NCI-H446 treated with DMSO at 0.1 percent for 48 hours (cell line): ENCODE data around the gene RDM1.
"Not testable (repeated sequence)": the region's sequence is repeated elsewhere in the genome, so short reads cannot be mapped to it uniquely, and the experiment has no call there.

Experiments
- DNase-seq: peaks from one replicate; lab custom pipeline; 2025; lab: John Stamatoyannopoulos, UW

The RDM1 gene, protein sequence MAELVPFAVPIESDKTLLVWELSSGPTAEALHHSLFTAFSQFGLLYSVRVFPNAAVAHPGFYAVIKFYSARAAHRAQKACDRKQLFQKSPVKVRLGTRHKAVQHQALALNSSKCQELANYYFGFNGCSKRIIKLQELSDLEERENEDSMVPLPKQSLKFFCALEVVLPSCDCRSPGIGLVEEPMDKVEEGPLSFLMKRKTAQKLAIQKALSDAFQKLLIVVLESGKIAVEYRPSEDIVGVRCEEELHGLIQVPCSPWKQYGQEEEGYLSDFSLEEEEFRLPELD

GRCh38 chr17:35930211-35931065, at the start of gene RDM1:
Gene RDM1, minus strand, starts transcription at chr17:35930773. Its CDS starts 46 bp downstream, at chr17:35930727.
- peak; percentile 29 for DNase-seq

DNA sequence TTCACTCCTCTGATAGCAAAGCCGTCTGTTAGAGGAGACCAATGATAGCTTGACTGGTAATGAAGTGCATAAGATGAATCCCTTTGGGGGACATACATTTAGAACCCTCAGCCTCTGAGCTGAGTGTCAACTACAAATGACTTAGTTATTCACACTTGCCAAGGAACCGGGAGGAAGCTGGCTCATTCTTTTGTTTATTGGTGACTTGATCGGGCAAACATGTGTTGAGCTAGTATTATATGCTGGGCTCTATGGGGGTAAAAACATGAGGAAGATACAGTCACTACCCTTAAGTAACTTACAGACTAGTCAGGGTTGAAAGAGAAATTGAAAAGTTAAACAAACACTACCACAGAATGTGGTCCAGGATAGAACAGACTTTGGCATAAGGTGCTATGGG, 47.8 kb upstream of the RDM1 start:
- no peak for DNase-seq

DNA sequence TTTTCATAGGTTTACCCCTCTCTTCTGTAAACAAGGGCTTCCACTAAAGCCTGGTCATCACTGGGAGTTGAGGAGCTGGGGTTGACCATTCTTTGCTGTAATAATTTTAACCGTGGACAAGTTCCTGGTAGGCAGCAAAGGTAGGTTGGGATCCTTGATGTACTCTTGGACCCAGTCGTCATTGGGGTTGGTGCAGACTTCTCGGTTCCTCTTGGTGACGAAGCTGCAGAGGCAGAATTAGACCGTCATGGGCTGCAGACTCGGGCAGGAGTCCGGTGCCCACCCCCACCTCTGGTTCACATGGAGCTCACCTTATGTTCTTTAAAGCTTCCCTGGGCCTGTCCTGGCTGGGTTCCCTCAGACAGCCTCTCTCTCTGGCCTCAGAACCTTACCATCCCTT, 46.9 kb upstream of the RDM1 start:
- DNase-seq, result no peak

DNA sequence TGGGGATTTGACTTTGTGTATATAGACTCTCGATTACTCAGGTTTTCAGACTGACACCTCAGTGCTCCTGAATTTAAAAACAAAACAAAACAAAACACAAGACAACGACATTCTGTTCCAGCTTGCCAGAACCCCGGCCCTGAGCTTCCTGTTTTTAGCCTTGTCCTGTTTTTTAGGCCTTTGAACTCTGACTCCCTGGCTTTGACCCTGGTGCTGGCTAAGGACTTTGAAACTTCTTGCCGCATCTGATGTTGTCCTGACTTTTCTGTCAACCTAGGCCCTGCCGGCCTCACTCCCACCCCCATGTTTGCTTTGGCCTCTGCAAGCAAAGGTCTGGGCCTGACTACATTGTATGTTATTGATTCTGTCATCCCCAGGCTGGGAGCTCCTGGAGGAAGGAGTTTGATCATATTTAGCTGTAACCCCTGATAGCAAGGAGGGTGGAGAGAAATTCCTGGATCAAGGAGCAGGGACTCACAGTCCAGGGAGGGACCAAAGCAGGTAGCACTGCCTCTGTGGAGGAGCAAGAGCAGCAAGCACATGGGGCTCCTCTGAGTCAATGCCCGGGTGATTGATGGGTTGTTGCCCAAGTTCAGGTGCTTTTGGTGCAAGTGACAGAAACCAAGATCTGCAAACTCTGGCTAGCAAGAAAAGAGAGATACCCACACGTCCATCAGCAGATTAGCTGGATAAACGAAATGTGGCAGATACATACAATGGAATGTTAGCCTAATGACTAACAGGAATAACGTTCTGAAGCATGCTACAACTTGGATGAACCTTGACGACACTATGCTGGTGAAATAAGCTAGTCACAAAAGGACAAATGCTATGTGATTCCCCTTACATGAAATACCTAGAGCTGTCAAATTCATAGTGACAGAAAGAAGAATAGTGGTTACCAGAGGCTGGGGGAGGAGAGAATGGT, 43.0 kb upstream of the RDM1 start:
- DNase-seq, result no peak

- no peak for DNase-seq
Observed at GRCh38 chr17:35972945-35973332, 42.4 kb upstream of the RDM1 start.

DNA sequence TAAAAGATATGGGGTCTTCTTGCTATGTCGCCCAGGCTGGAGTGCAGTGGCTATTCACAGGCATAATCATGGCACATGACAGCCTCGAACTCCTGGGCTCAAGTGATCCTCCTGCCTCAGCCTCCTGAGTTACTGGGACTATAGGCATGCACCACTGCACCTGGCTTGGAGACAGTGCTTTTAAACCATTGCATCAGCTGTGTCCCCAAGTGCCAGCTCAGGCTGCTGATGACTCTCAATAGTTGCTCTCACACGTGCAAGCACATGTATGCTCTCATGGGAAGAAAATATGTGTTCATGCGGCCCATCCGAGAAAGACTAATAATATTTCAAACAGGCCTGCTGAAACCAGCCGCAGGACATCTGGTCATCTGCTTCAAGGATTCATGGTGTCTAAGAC, 42.0 kb upstream of the RDM1 start:
- DNase-seq, result no peak

DNA sequence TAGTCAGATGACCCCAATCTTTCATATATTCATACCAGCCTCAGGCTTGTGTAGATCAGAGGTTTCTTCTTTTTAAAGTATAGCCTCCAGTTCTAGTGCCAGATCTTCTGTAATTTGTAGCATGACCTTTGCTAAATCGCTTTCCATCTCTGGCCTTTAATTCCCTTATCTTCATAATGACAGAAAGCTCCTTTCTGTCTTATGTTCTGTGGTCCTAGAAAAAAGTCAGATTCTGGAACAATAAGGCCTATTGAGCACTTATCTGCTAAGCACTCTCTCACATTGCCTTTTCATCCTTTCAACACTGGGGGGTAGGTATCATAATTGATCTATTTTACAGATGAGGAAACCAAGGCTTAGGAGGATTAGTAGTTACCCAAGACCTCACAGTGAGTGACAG, 41.5 kb upstream of the RDM1 start:
- DNase-seq, result no peak

DNA sequence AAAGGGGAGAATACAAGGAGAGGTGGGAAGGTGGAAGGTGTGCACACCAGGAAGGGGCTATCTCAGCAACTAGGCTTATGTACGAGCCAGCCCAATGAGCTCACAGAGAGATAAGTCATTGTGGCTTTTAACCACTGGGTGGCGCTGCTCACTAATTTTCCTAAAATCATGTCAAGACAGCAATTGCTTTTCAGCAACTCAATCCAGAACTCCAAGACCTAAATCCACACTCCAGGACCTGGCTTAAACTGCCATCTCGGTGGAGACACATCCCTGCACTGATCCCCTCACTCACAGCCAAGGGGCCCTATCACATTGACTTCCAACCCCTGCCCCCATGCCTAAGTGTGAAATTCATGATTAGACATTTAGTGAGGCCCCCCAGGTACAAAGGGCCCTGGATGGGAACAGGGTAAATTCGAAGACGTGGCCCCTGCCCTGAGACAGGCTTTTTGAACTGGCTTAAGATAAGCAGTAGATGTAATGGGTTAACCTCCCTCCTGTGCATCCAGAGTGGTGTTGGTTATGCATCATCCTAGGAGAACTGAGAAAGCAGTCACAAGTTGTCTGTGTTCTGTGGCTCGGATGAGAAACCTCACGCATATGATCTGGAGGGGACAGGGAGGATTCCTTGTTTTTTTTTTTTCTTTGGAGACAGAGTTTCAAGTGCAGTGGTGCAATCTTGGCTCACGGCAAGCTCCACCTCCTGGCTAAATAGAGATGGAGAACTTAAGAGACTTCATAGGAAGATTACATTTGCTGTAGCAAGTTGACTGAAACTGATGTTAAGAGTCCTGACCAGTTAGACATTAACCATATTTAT, 39.2 kb upstream of the RDM1 start:
- peak; percentile 16 for DNase-seq

DNA sequence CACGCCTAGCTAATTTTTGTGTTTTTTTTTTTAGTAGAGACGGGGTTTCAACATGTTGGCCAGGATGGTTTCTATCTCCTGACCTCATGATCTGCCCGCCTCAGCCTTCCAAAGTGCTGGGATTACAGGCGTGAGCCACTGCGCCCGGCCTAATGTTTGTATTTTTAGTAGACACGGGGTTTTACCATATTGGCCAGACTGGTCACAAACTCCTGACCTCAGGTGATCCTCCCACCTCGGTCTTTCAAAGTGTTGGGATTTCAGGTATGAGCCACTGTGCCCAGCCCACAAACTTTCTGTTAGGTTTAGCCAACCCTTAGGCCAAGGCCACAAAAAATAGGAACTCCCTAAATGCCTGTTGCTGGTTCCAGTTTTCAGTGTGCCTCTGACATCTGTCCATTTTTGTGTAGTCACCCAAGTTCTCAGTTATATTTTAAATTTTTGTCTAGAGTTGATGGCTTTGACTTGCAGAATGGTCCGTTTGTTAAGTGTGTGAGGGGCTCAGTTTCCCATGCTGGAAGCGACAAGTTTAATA, 38.0 kb upstream of the RDM1 start:
- DNase-seq, result no peak

GRCh38 chr17:35965272-35965671, 34.7 kb upstream of the RDM1 start:
- no peak for DNase-seq

GRCh38 chr17:35963663-35964062, 33.1 kb upstream of the RDM1 start:
- DNase-seq, result no peak

GRCh38 chr17:35953720-35954119, 23.1 kb upstream of the RDM1 start:
- no peak for DNase-seq

GRCh38 chr17:35949401-35949800, 18.8 kb upstream of the RDM1 start:
- DNase-seq, result no peak

- no peak for DNase-seq
Observed at GRCh38 chr17:35948092-35948491, 17.5 kb upstream of the RDM1 start.

GRCh38 chr17:35947156-35947585, 16.6 kb upstream of the RDM1 start:
- no peak for DNase-seq

DNA sequence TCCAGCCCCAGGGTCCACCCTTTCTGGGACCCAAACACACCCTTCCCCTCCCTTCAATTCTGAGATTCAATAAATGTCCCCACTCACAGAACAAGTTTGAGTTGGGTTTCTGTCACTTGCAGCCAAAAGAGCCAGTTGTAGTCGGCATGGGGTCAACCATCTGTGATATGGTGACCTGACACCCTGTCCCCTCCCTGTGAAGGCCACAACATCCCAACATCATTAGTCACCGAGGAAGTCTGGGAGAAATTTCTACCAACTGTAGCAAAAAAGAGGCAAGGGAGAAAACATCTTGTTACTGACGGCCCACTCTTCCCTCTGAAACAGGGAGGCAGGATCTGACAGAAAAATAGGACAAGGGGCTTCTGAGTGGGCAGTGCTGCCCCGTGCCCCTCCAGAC, 13.6 kb upstream of the RDM1 start:
- no peak for DNase-seq

GRCh38 chr17:35943537-35943936, 13.0 kb upstream of the RDM1 start, which contains the start of gene LYZL6:
Gene LYZL6, minus strand, starts transcription at chr17:35943713. Its CDS starts 4,357 bp downstream, at chr17:35939356.
- no peak for DNase-seq

DNA sequence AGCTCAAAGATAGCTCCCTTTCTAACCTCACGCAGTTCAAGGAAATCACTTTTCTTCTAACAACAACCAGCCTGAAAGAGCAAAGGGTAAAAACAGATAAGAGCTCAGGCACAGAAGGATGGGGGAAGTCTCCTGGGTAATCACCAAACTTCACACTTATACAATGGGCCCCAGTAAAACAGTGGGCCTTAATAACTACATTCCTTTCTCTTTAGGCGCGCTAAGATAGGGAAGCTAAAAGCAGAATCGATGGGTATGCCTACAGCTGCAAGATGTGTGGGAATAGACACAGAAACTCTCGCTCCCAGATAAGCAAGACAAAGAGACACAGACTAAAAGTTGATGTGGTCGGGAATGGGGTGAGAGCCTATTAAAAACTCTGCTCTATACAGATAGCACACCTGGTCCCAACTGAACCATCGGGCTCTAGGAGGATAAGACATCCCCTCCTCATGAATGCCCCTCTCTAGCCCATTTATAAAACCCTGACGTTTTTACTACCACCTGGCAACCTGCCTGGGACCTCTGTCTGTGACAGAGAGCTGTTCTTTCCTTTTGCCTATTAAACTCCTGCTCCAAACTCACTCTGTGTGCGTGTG, 12.1 kb upstream of the RDM1 start:
- DNase-seq, result no peak

DNA sequence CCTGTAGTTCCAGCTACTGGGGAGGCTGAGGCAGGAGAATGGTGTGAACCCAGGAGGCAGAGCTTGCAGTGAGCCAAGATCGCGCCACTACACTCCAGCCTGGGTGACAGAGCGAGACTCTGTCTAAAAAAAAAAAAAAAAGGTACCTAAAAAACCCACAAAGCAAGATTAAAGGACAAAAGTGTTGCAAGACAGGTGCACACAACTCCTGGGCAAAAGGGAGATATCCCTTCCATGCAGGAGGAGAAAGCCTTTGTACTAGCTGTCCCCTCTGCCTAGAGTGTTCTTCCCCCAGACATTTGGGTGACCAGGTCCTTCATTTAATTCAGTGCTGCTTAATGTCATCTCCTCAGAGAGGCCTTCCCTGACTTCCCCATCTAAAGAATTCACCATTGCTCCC, 7.9 kb upstream of the RDM1 start:
- DNase-seq, result not testable (repeated sequence)

GRCh38 chr17:35936063-35936462, 5.5 kb upstream of the RDM1 start:
- no peak for DNase-seq

DNA sequence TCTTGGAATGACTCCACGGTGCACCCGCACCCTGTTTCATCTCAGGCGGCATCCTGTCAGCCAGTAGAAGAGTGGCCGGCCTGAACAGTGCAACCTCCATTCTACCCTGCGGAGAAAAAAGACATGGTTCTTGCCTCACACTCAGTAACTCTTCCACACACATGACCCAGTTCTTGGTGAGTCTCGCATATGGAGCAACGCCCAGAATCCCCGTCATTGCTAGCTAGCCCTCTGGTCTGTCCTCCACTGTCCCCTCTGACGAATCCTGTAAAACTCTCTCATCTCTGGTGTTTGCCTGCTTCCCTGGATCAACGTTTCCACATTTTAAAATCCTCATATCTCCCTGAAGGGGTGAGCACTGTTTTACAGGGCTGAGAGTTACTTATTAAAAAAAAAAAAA, 4.2 kb upstream of the RDM1 start:
- no peak for DNase-seq
